IPS-15b (cell line): ENCODE data around the gene BCL2L15.

ENCODE experiments used
- H3K27me3 ChIP-seq: one replicate; pipeline ENCODE4 v1.6.1; 2013; ENCODE audit warnings: low read length; ENCODE audit not compliant: control insufficient read depth, insufficient read depth
- H3K36me3 ChIP-seq: one replicate; pipeline ENCODE4 v1.6.1; 2013; ENCODE audit warnings: low read length; ENCODE audit not compliant: control insufficient read depth, insufficient read depth
- H3K4me1 ChIP-seq: one replicate; pipeline ENCODE4 v1.6.1; 2013; ENCODE audit warnings: mild to moderate bottlenecking, low read length; ENCODE audit not compliant: control insufficient read depth, insufficient read depth
- H3K4me3 ChIP-seq: one replicate; pipeline ENCODE4 v1.5.1; 2013; ENCODE audit warnings: low read depth, low read length
- H3K9ac ChIP-seq: one replicate; pipeline ENCODE4 v1.6.1; 2013; ENCODE audit warnings: low read depth, mild to moderate bottlenecking, low read length
- H3K9me3 ChIP-seq: one replicate; pipeline ENCODE4 v1.6.1; 2013; ENCODE audit warnings: mild to moderate bottlenecking, low read length; ENCODE audit not compliant: control insufficient read depth, insufficient read depth

BCL2L15 gene

DNA sequence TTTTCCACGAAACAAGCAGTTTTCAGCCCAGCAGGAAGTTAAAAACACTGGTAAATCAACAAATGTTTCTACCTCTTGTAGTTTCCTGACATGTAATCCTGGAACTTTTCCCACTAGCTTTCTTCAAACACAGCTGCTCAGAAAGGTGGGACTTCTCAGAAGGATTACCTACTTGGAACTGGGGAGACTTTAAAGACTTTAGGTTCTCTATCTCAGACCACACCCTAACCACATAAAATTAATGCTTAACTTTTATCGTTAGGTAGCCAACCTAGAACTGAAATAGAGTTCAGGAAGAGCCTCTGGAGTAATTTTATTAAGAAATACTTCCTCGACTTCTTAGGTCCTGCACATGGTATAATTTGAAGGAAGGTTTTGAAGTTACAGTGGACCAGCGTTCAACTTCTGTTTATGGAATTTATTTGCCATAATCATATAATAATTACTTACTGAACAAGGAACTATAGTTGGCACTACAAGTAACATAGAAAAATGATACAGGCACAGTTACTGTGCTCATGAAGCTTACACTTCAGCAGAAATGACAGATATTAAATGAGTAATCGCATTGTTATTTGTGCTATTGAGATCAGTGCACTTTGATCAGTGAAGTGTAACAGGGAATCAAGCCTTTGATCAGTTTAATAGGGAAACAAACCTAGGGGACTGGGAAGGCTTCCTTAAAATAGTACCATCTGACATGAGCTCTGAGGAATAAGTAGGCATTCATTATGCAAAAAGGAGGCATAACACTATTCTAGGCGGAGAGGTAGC is at the start of gene BCL2L15:
Gene BCL2L15 (minus strand): TSS at position 180 of the 774 bp plus-strand sequence. CDS start 206 bp downstream, outside the sequence.
- no peaks in the 10 kb centered on the region for H3K36me3 ChIP-seq
- no peaks in the 10 kb centered on the region for H3K9me3 ChIP-seq
- no peak within 1 kb of the TSS for H3K4me3 ChIP-seq
- H3K27me3 ChIP-seq = no peaks in the 10 kb centered on the region
- H3K4me1 ChIP-seq = no peaks in the 10 kb centered on the region
- no peak within 1 kb of the TSS for H3K9ac ChIP-seq

DNA sequence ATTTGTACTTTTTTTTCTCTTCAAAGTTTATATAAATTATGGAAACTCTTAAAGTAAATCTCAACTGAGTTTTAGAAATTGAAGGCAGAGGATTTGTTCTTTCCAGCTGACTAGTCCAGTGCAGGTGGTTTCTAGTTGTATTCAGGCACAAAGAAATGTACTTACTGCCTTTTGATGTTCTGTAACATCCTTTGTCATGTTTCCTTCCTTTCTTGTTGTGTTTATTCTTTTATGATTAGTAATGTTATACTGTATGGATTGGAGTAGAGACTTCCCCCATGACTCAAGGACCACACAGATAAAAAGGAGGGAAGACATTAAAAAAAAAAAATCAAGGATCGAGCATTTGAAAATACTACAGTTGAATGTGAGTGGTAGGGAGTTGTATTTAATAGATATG is 49.8 kb upstream of the BCL2L15 start:
- Histone ChIP-seq H3K9me3 (no peaks in the 10 kb centered on the region), H3K4me3 (no peak overlapping the region), H3K9ac (no peak overlapping the region), H3K36me3 (peaks cover 4% of the 10 kb centered on the region), H3K27me3 (no peaks in the 10 kb centered on the region), H3K4me1 (peaks cover 7% of the 10 kb centered on the region)

- Histone ChIP-seq H3K9me3 (no peaks in the 10 kb centered on the region), H3K36me3 (peaks cover under 1% of the 10 kb centered on the region), H3K27me3 (no peaks in the 10 kb centered on the region), H3K4me1 (peaks cover 10% of the 10 kb centered on the region), H3K9ac (no peak overlapping the region), H3K4me3 (no peak overlapping the region)
These were observed 48.6 kb upstream of the BCL2L15 start for GRCh38 chr1:113935970-113936369.

- peaks cover 12% of the 10 kb centered on the region for H3K4me1 ChIP-seq
- no peaks in the 10 kb centered on the region for H3K27me3 ChIP-seq
- no peak overlapping the region for H3K9ac ChIP-seq
- H3K4me3 ChIP-seq = no peak overlapping the region
- H3K9me3 ChIP-seq = no peaks in the 10 kb centered on the region
- no peaks in the 10 kb centered on the region for H3K36me3 ChIP-seq
These were observed 47.8 kb upstream of the BCL2L15 start for GRCh38 chr1:113935176-113935575.

DNA sequence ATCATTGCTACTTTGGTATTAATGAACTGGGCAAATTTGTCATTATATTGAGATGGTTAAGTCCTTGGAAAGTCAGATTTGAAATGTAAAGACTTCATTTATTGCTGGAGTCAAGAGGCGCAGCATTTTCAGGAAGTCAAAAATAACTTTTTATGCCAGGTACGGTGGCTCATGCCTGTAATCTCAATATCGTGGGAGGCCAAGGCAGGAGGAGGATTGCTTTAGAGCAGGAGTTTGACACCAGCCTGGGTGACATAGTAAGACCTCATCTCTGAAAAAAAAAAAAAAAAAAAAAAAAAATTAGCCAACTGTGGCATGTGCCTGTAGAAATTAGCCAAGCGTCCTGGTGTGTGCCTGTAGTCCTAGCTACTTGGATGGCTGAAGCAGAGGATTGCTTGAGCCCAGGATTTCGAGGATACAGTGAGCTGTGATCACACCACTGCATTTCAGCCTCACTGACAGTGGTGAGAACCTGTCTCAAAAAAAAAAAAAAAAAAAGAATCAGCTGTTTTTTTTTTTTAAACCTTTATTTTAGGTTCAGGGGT is 47.2 kb upstream of the BCL2L15 start:
- Histone ChIP-seq H3K9me3 (no peaks in the 10 kb centered on the region), H3K4me3 (no peak overlapping the region), H3K36me3 (no peaks in the 10 kb centered on the region), H3K4me1 (peaks cover 12% of the 10 kb centered on the region), H3K27me3 (no peaks in the 10 kb centered on the region), H3K9ac (no peak overlapping the region)

DNA sequence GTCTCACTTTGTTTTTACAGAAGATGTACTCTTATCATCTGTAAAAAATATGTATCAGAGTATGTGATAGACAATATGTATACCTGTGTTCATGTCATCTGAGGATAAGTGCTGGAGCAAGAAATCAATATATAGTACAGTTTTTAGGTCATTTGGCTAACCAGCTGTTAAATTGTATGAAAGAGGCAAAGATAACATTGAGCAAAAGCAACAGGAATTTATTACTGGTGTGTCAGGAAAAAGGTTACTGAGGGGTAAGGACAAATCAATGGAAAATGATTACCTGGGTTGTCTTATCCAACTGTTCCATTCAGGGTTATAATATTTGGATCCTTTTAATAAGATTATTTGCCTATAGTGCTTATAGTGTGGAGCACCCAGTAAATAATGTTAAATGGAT is 46.6 kb upstream of the BCL2L15 start:
- Histone ChIP-seq H3K4me1 (peaks cover 12% of the 10 kb centered on the region), H3K4me3 (no peak overlapping the region), H3K9me3 (no peaks in the 10 kb centered on the region), H3K27me3 (no peaks in the 10 kb centered on the region), H3K36me3 (no peaks in the 10 kb centered on the region), H3K9ac (no peak overlapping the region)

- no peaks in the 10 kb centered on the region for H3K9me3 ChIP-seq
- H3K36me3 ChIP-seq = no peaks in the 10 kb centered on the region
- peak overlapping the region; percentile 78 for H3K4me3 ChIP-seq
- H3K27me3 ChIP-seq = no peaks in the 10 kb centered on the region
- no peak overlapping the region for H3K9ac ChIP-seq
- peaks cover 5% of the 10 kb centered on the region for H3K4me1 ChIP-seq
These were observed 44.1 kb upstream of the BCL2L15 start for GRCh38 chr1:113931451-113931851.

- Histone ChIP-seq H3K9me3 (no peaks in the 10 kb centered on the region), H3K27me3 (no peaks in the 10 kb centered on the region), H3K36me3 (no peaks in the 10 kb centered on the region), H3K9ac (peak overlapping the region; percentile 9), H3K4me1 (peaks cover 5% of the 10 kb centered on the region), H3K4me3 (peak overlapping the region; percentile 78)
These were observed 43.2 kb upstream of the BCL2L15 start for GRCh38 chr1:113930499-113931161.

DNA sequence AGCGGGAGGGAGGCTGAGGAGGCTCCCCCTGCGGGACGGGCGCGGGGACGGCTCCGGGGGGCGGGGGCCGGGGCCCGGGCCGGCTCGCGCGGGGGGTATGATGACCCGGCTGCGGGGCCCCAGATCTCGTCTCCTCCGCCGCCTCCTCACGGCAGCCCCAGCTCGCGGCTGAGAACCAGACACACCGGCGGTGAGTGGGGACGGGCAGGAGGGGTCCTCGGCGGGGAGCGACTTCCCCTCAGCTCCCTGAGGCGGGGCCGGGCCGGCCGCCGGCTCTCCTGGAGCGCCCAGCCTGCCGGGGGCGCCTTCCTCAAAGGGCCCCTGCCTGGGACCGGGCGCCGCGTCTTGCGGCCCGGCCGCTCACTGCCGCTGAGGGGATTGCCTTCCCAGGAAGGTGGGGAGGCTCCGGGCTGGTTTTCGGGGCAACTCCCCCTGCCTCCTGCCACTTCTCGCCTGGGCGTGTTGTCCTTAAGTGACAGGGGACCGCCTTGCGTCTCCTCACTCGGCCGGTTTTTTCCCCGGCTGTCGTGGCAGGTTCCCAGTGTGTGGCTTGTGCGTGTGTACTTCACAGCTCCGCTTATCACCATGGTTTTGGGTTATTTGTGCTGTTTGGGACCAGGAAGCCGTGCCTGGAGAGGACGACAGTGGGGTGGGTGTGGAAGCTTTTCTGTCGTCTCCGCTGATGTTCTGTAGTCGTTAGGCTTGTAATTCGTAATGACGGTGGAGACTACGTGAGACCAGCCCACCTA is 42.5 kb upstream of the BCL2L15 start:
- Histone ChIP-seq H3K36me3 (no peaks in the 10 kb centered on the region), H3K9ac (no peak overlapping the region), H3K4me1 (peaks cover 5% of the 10 kb centered on the region), H3K4me3 (peak overlapping the region; percentile 78), H3K27me3 (no peaks in the 10 kb centered on the region), H3K9me3 (no peaks in the 10 kb centered on the region)

- Histone ChIP-seq H3K27me3 (peaks cover 1% of the 10 kb centered on the region), H3K4me3 (peak within 1 kb of the TSS; percentile 78), H3K36me3 (no peaks in the 10 kb centered on the region), H3K9ac (peak within 1 kb of the TSS; percentile 82), H3K4me1 (peaks cover 5% of the 10 kb centered on the region), H3K9me3 (no peaks in the 10 kb centered on the region)
These were observed 41.8 kb upstream of the BCL2L15 start, which contains the start of gene HIPK1 for GRCh38 chr1:113928941-113929749. Gene HIPK1 (plus strand): TSS chr1:113929324.
